GM19467 (cell line): ENCODE data around the gene PPM1H.
"Not testable (repeated sequence)": the region's sequence is repeated elsewhere in the genome, so short reads cannot be mapped to it uniquely, and the experiment has no call there.

Source experiments
- ATAC-seq: cut with Tn5 transposase; IDR thresholded peaks from one replicate; pipeline ENCODE4 v1.9.1; 2021; ENCODE audit warnings: mild to moderate bottlenecking, moderate library complexity; ENCODE audit not compliant: unreplicated experiment

Gene PPM1H

GRCh38 chr12:62910549-62911169, 24.3 kb downstream of the PPM1H start:
- ATAC-seq = no peak

GRCh38 chr12:62909340-62909739, 25.6 kb downstream of the PPM1H start:
- ATAC-seq = no peak

GRCh38 chr12:62908674-62909073, 26.3 kb downstream of the PPM1H start:
- ATAC-seq = no peak

- no peak for ATAC-seq
These were observed 27.4 kb downstream of the PPM1H start for GRCh38 chr12:62907561-62907960.

- ATAC-seq = no peak
These were observed 27.9 kb downstream of the PPM1H start for GRCh38 chr12:62907078-62907477.

GRCh38 chr12:62903151-62903550, 31.8 kb downstream of the PPM1H start:
- no peak for ATAC-seq

- ATAC-seq = no peak
These were observed 34.2 kb downstream of the PPM1H start for GRCh38 chr12:62900686-62901272.

GRCh38 chr12:62899568-62900390, 35.2 kb downstream of the PPM1H start:
- no peak for ATAC-seq

- ATAC-seq = no peak
These were observed 36.4 kb downstream of the PPM1H start for GRCh38 chr12:62898526-62898925.

- ATAC-seq = no peak
These were observed 39.5 kb downstream of the PPM1H start for GRCh38 chr12:62895351-62895877.

- no peak for ATAC-seq
These were observed 41.7 kb downstream of the PPM1H start for GRCh38 chr12:62893276-62893675.

- no peak for ATAC-seq
These were observed 43.0 kb downstream of the PPM1H start for GRCh38 chr12:62891805-62892549.

- no peak for ATAC-seq
These were observed 46.4 kb downstream of the PPM1H start for GRCh38 chr12:62888454-62889110.

- no peak for ATAC-seq
These were observed 48.2 kb downstream of the PPM1H start for GRCh38 chr12:62886796-62887195.

- ATAC-seq = no peak
These were observed 49.7 kb downstream of the PPM1H start for GRCh38 chr12:62885242-62885641.

GRCh38 chr12:62884832-62885231, 50.1 kb downstream of the PPM1H start:
- ATAC-seq = not testable (repeated sequence)

GRCh38 chr12:62882696-62883095, 52.3 kb downstream of the PPM1H start:
- no peak for ATAC-seq

GRCh38 chr12:62882140-62882539, 52.8 kb downstream of the PPM1H start:
- no peak for ATAC-seq

- no peak for ATAC-seq
These were observed 55.3 kb downstream of the PPM1H start for GRCh38 chr12:62879691-62880090.

GRCh38 chr12:62879228-62879627, 55.7 kb downstream of the PPM1H start:
- ATAC-seq = not testable (repeated sequence)

- no peak for ATAC-seq
These were observed 56.7 kb downstream of the PPM1H start for GRCh38 chr12:62878211-62878610.
